GM18505 (cell line): ENCODE data around the gene AHDC1.
"Not testable (repeated sequence)": the region's sequence is repeated elsewhere in the genome, so short reads cannot be mapped to it uniquely, and the experiment has no call there.

Source experiments
- ATAC-seq: cut with Tn5 transposase; IDR thresholded peaks from one replicate; pipeline ENCODE4 v1.9.1; 2021; ENCODE audit not compliant: unreplicated experiment
- POLR2A ChIP-seq: IDR thresholded peaks from 4 replicates; pipeline ENCODE4 v1.6.1; 2011; ENCODE audit warnings: borderline replicate concordance; ENCODE audit not compliant: insufficient read depth, insufficient read length; ENCODE audit errors: extremely low read depth

The AHDC1 gene

GRCh38 chr1:27603681-27604578 lies at the start of gene AHDC1:
TSS of gene AHDC1 (minus strand) at chr1:27604144. CDS start at chr1:27552115, 52,029 bp downstream.
- peak; percentile 43 for ATAC-seq
- peak; percentile 72 for TF ChIP-seq POLR2A

- TF ChIP-seq POLR2A, result no peak
- no peak for ATAC-seq
Measured at GRCh38 chr1:27652111-27652864, 48.3 kb upstream of the AHDC1 start.

- TF ChIP-seq POLR2A, result no peak
- no peak for ATAC-seq
Measured at GRCh38 chr1:27650539-27651175, 46.7 kb upstream of the AHDC1 start.

DNA sequence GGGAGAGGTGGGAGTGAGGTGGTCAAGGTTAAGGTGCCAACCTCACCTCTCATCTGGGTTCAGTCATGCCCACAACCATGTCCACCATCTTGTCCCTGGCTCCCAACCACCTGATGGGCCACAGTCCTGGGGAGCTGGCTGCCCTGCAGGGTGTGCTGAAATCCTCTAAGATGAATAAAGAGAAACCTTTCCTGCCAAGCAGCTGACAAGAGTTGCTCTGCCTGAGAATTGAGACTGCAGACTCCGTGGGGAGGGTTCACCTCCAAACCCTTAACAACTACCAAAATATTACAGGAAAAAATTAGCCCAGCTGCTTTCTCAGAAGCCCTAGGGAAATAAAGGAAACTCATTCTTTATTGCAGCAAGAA lies 46.2 kb upstream of the AHDC1 start:
- no peak for TF ChIP-seq POLR2A
- no peak for ATAC-seq

GRCh38 chr1:27649306-27649635 lies 45.3 kb upstream of the AHDC1 start:
- no peak for TF ChIP-seq POLR2A
- ATAC-seq, result no peak

- no peak for TF ChIP-seq POLR2A
- no peak for ATAC-seq
Measured at GRCh38 chr1:27648602-27649305, 44.8 kb upstream of the AHDC1 start.

DNA sequence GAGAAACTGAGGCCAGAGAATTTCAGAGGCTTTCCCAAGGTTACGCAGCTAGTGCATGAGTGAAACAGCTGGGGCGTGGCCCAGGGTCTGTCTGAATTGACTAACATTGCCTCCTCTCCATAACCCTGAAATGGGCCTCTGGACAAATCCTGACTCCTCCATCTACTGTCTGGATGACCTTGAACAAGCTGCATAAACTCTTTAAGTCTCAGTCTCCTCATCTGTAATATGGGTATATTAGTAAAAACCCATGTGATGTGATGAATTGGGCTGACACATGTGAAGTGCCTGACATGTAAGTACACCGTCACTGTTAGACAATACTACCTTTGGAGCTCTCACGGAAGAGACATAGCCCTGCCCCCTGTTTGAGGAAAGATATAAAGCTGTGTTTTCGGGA lies 43.4 kb upstream of the AHDC1 start:
- ATAC-seq, result no peak
- no peak for TF ChIP-seq POLR2A

- TF ChIP-seq POLR2A, result no peak
- no peak for ATAC-seq
Measured at GRCh38 chr1:27646676-27647075, 42.7 kb upstream of the AHDC1 start.

GRCh38 chr1:27645071-27645415 lies 41.1 kb upstream of the AHDC1 start:
- TF ChIP-seq POLR2A, result no peak
- no peak for ATAC-seq

- no peak for TF ChIP-seq POLR2A
- no peak for ATAC-seq
Measured at GRCh38 chr1:27644369-27645070, 40.6 kb upstream of the AHDC1 start.

- no peak for ATAC-seq
- TF ChIP-seq POLR2A, result no peak
Measured at GRCh38 chr1:27643600-27644368, 39.8 kb upstream of the AHDC1 start.

DNA sequence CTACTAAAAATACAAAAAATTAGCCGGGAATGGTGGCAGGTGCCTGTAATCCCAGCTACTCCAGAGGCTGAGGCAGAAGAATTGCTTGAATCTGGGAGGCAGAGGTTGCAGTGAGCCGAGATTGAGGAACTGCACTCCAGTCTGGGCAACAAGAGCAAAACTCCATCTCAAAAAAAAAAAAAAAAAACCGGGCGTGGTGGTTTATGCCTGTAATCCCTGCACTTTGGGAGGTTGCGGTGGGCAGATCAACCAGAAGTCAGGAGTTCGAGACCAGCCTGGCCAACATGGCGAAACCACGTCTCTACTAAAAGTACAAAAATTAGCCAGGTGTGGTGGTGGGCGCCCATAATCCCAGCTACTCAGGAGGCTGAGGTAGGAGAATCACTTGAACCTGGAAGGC lies 36.6 kb upstream of the AHDC1 start:
- ATAC-seq, result not testable (repeated sequence)

GRCh38 chr1:27638805-27639204 lies 34.9 kb upstream of the AHDC1 start:
- no peak for TF ChIP-seq POLR2A
- ATAC-seq, result no peak
